ENCODE measurements around the gene PAX8.
"Not testable (repeated sequence)": the region's sequence is repeated elsewhere in the genome, so short reads cannot be mapped to it uniquely, and the experiment has no call there.

The PAX8 gene

GRCh38 chr2:113288674-113289149 lies 10.0 kb upstream of the PAX8 start:
- not testable (repeated sequence) for DNase-seq (ENCODE audit: low spot score)

GRCh38 chr2:113288117-113288673 lies 9.5 kb upstream of the PAX8 start:
- not testable (repeated sequence) for DNase-seq (ENCODE audit: low spot score)

- DNase-seq (ENCODE audit: low spot score) = no peak
Measured at GRCh38 chr2:113285816-113286215, 7.1 kb upstream of the PAX8 start.

- not testable (repeated sequence) for DNase-seq (ENCODE audit: low spot score)
Measured at GRCh38 chr2:113284999-113285398, 6.3 kb upstream of the PAX8 start.

GRCh38 chr2:113284476-113284875 lies 5.8 kb upstream of the PAX8 start:
- DNase-seq (ENCODE audit: low spot score) = no peak

- DNase-seq (ENCODE audit: low spot score) = no peak
Measured at GRCh38 chr2:113283704-113284284, 5.1 kb upstream of the PAX8 start.

- DNase-seq (ENCODE audit: low spot score) = peak; percentile 78
Measured at GRCh38 chr2:113282747-113283533, 4.2 kb upstream of the PAX8 start.

- no peak for DNase-seq (ENCODE audit: low spot score)
Measured at GRCh38 chr2:113281910-113282746, 3.4 kb upstream of the PAX8 start.

GRCh38 chr2:113278073-113278741 lies 514 bp downstream of the PAX8 start:
- no peak for DNase-seq (ENCODE audit: low spot score)

- no peak for DNase-seq (ENCODE audit: low spot score)
Measured at GRCh38 chr2:113277474-113278072, 1.1 kb downstream of the PAX8 start.

- no peak for DNase-seq (ENCODE audit: low spot score)
Measured at GRCh38 chr2:113276761-113277425, 1.8 kb downstream of the PAX8 start.

GRCh38 chr2:113276216-113276760 lies 2.4 kb downstream of the PAX8 start:
- DNase-seq (ENCODE audit: low spot score) = no peak

- no peak for DNase-seq (ENCODE audit: low spot score)
Measured at GRCh38 chr2:113275556-113276215, 3.0 kb downstream of the PAX8 start.

- DNase-seq (ENCODE audit: low spot score) = no peak
Measured at GRCh38 chr2:113274432-113274831, 4.3 kb downstream of the PAX8 start.

- DNase-seq (ENCODE audit: low spot score) = no peak
Measured at GRCh38 chr2:113273981-113274380, 4.7 kb downstream of the PAX8 start.

GRCh38 chr2:113273027-113273551 lies 5.6 kb downstream of the PAX8 start:
- DNase-seq (ENCODE audit: low spot score) = no peak

- DNase-seq (ENCODE audit: low spot score) = no peak
Measured at GRCh38 chr2:113272477-113272876, 6.2 kb downstream of the PAX8 start.

GRCh38 chr2:113268621-113269360 lies 9.9 kb downstream of the PAX8 start:
- no peak for DNase-seq (ENCODE audit: low spot score)

GRCh38 chr2:113266431-113266830 lies 12.3 kb downstream of the PAX8 start:
- DNase-seq (ENCODE audit: low spot score) = no peak
